Lung (tissue), 12 donors: ENCODE results near the gene AKT2. TPM values are rescaled to one million over a fixed set of nuclear protein-coding genes. Genes with fewer than 3 reads are reported as not detected.

Experiments
- ATAC-seq: fragments of 200-7000 bp; cut with Tn5 transposase; one replicate; pipeline ENCODE4 v1.9.1; 2020; ENCODE audit warnings: moderate number of reproducible peaks; ENCODE audit not compliant: insufficient read depth, low FRiP score
- DNase-seq, 3 donors: peaks; one replicate each; pipeline ENCODE4 v3.0.0-alpha.2; 2013 to 2017
- H3K27ac ChIP-seq, 2 donors: one replicate each; pipeline ENCODE4 v1.5.1; 2013; ENCODE audit warnings: mild to moderate bottlenecking in 2 of 2, moderate library complexity in 2 of 2, control low read depth in 1 of 2, inconsistent platforms in 1 of 2, low read depth in 1 of 2, low read length in 1 of 2
- H3K27me3 ChIP-seq, 3 donors: one replicate each; pipeline ENCODE4 v1.5.1; 2013; ENCODE audit warnings: low read length in 2 of 3; ENCODE audit not compliant: control insufficient read depth in 3 of 3, insufficient read depth in 3 of 3
- H3K36me3 ChIP-seq, 4 donors: one replicate each; pipeline ENCODE4 v1.5.1; 2013; ENCODE audit warnings: low read length in 4 of 4, mild to moderate bottlenecking in 1 of 4, moderate library complexity in 1 of 4; ENCODE audit not compliant: control insufficient read depth in 4 of 4, insufficient read depth in 4 of 4
- H3K4me1 ChIP-seq, 5 donors: one replicate each; pipeline ENCODE4 v1.5.1; 2013; ENCODE audit warnings: low read length in 5 of 5, mild to moderate bottlenecking in 2 of 5, moderate library complexity in 1 of 5; ENCODE audit not compliant: control insufficient read depth in 5 of 5, insufficient read depth in 5 of 5
- H3K4me3 ChIP-seq: one replicate; pipeline ENCODE4 v1.5.1; 2013; ENCODE audit warnings: mild to moderate bottlenecking, control low read depth, moderate library complexity
- H3K9ac ChIP-seq, 2 donors: one replicate each; pipeline ENCODE4 v1.5.1; 2013; ENCODE audit warnings: low read length in 2 of 2, control low read depth in 1 of 2; ENCODE audit not compliant: insufficient read depth in 1 of 2
- H3K9me3 ChIP-seq, 4 donors: one replicate each; pipeline ENCODE4 v1.5.1; 2013; ENCODE audit warnings: low read length in 3 of 4, mild to moderate bottlenecking in 1 of 4, moderate library complexity in 1 of 4; ENCODE audit not compliant: control insufficient read depth in 4 of 4, insufficient read depth in 3 of 4
- CTCF ChIP-seq: IDR thresholded peaks from 2 replicates; pipeline ENCODE4 v1.5.1; 2012; ENCODE audit warnings: mild to moderate bottlenecking; ENCODE audit errors: control extremely low read depth, extremely low read depth
- WGBS, 2 donors: extraction: QIAGEN DNeasy Blood & Tissue Kit; methylation state at CpG; one replicate each; pipeline ENCODE4 v1.1.7; 2013; 5-methylcytosine and 5-hydroxymethylcytosine counted together
- polyA plus RNA-seq, 2 donors: library from polyadenylated mRNA; stranded (reverse); fragments of 200-250 nt; gene quantifications; one replicate each; pipeline ENCODE4 v1.2.1, GENCODE V29; 2013
- total RNA-seq, 2 donors: library from RNA; depleted of rRNA in 1 of 2; stranded (reverse); fragments of >200 nt in 1 of 2; gene quantifications; one replicate each; pipeline ENCODE4 v1.2.1, GENCODE V29; 2014 to 2021
- donor health status: control.
- donor health status: control.
- donor health status: Bipolar disorder and iron deficiency.
- donor health status: healthy.
- donor health status: DM: yes; HTN: yes; CAD: no.

AKT2 gene
- total and polyA plus RNA-seq, 4 donors = 62.3 to 138 (median 93.1) TPM

GRCh38 chr19:40252395-40252794 lies 32.8 kb downstream of the AKT2 start:
- DNase-seq = no peak
- no peak overlapping the region for H3K9ac ChIP-seq
- H3K27ac ChIP-seq = no peak overlapping the region
- peaks cover 3 to 40% (median 18%) of the 10 kb centered on the region in 4 donors for H3K36me3 ChIP-seq
- peaks cover 0 to 2% (median 0%) of the 10 kb centered on the region in 4 donors for H3K9me3 ChIP-seq
- TF ChIP-seq CTCF = no peak
- WGBS, 2 donors = 86 to 93% methylated on average over 7 of the region's 7 CpGs
- no peak overlapping the region for H3K4me3 ChIP-seq
- H3K27me3 ChIP-seq = no peaks in the 10 kb centered on the region
- no peak for ATAC-seq
- H3K4me1 ChIP-seq = peaks cover 0 to 7% (median 0%) of the 10 kb centered on the region in 5 donors

GRCh38 chr19:40251991-40252390 lies 33.2 kb downstream of the AKT2 start:
- ATAC-seq = no peak
- 84 to 91% methylated on average over 4 of the region's 4 CpGs for WGBS, 2 donors
- Histone ChIP-seq H3K4me3 (no peak overlapping the region), H3K9ac (no peak overlapping the region), H3K9me3 (peaks cover 0 to 2% (median 0%) of the 10 kb centered on the region in 4 donors), H3K4me1 (peaks cover 0 to 9% (median 0%) of the 10 kb centered on the region in 5 donors), H3K27me3 (no peaks in the 10 kb centered on the region), H3K27ac (no peak overlapping the region), H3K36me3 (peaks cover 3 to 41% (median 18%) of the 10 kb centered on the region in 4 donors)
- no peak for TF ChIP-seq CTCF
- no peak for DNase-seq

- peaks cover 0 to 8% (median 0%) of the 10 kb centered on the region in 5 donors for H3K4me1 ChIP-seq
- H3K36me3 ChIP-seq = peaks cover 3 to 34% (median 18%) of the 10 kb centered on the region in 4 donors
Measured at GRCh38 chr19:40251244-40251643, 33.9 kb downstream of the AKT2 start.

More at GRCh38 chr19:40251244-40251643, 33.9 kb downstream of the AKT2 start:
- no peak overlapping the region for H3K9ac ChIP-seq
- no peaks in the 10 kb centered on the region for H3K27me3 ChIP-seq
- ATAC-seq (no peak), DNase-seq (no peak)
- TF ChIP-seq CTCF = no peak
- no peak overlapping the region for H3K27ac ChIP-seq
- peaks cover 0 to 2% (median 0%) of the 10 kb centered on the region in 4 donors for H3K9me3 ChIP-seq
- no peak overlapping the region for H3K4me3 ChIP-seq
